Neural progenitor cell (in vitro differentiated cells): ENCODE measurements around the gene SLAMF7.

Experiments used
- CTCF ChIP-seq: fragments of 200-600 bp; sonication (generic); IDR thresholded peaks from 2 replicates; pipeline ENCODE4 v1.5.1; 2017; ENCODE audit warnings: antibody characterized with exemption, mild to moderate bottlenecking
- EZH2 ChIP-seq: fragments of 200-600 bp; sonication (generic); IDR thresholded peaks from 2 replicates; pipeline ENCODE4 v1.6.1; 2017; ENCODE audit warnings: antibody characterized with exemption, mild to moderate bottlenecking, moderate library complexity

- TF ChIP-seq CTCF (no peak), EZH2 (no peak)
Observed at GRCh38 chr1:160711276-160711601, 27.8 kb upstream of the SLAMF7 start.
